DOHH2 (cell line): ENCODE results near the gene AMPD3.

Source experiments
- EZH2phosphoT487 ChIP-seq: fragments of 200-600 bp; sonication (generic); IDR thresholded peaks from 2 replicates; pipeline ENCODE4 v1.6.1; 2017; ENCODE audit warnings: borderline replicate concordance, mild to moderate bottlenecking, antibody characterized with exemption, low read length, moderate library complexity, mixed read lengths
- TF ChIP-seq, protein P1 (sequence below): fragments of 200-600 bp; sonication (generic); IDR thresholded peaks from one replicate; pipeline ENCODE4 v1.5.1; 2014; ENCODE audit warnings: antibody characterized with exemption, mild to moderate bottlenecking, low read depth, low read length; ENCODE audit not compliant: poor library complexity, severe bottlenecking

DNA sequence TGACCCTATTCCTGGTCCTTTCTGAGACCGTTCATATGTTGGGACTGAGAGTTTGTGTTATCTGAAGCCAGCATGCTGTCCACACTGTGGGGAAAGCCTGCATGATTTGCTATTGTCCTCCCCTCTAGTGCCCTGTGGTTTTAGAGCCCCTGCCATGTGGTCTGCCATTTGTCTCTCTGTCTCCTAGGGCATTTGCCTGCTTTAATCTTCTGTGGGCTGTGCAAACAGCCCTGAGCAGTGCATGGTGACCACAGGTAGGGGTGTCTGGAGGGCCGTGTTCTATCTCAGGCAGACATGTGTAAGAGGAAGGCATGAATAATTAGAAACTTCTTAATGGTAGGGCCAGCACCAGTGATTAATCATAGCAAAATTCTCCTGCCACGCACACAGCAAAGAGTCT is 23.0 kb downstream of the AMPD3 start:
- TF ChIP-seq, protein P1, sequence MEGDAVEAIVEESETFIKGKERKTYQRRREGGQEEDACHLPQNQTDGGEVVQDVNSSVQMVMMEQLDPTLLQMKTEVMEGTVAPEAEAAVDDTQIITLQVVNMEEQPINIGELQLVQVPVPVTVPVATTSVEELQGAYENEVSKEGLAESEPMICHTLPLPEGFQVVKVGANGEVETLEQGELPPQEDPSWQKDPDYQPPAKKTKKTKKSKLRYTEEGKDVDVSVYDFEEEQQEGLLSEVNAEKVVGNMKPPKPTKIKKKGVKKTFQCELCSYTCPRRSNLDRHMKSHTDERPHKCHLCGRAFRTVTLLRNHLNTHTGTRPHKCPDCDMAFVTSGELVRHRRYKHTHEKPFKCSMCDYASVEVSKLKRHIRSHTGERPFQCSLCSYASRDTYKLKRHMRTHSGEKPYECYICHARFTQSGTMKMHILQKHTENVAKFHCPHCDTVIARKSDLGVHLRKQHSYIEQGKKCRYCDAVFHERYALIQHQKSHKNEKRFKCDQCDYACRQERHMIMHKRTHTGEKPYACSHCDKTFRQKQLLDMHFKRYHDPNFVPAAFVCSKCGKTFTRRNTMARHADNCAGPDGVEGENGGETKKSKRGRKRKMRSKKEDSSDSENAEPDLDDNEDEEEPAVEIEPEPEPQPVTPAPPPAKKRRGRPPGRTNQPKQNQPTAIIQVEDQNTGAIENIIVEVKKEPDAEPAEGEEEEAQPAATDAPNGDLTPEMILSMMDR = no peak
- no peak for TF ChIP-seq EZH2phosphoT487
